Stimulated activated CD4-positive, alpha-beta T cell treated with anti-CD3 and anti-CD28 coated beads, Interleukin-15, amount 100 ng/mL, for 48 hours (primary cell): ENCODE data around the gene GPC5.
"Not testable (repeated sequence)": the region's sequence is repeated elsewhere in the genome, so short reads cannot be mapped to it uniquely, and the experiment has no call there.

Experiments used
- DNase-seq, 2 donors: peaks; one replicate each; pipeline ENCODE4 v3.0.0-alpha.2; 2020; ENCODE audit warnings: low read depth in 2 of 2

Gene GPC5

DNA sequence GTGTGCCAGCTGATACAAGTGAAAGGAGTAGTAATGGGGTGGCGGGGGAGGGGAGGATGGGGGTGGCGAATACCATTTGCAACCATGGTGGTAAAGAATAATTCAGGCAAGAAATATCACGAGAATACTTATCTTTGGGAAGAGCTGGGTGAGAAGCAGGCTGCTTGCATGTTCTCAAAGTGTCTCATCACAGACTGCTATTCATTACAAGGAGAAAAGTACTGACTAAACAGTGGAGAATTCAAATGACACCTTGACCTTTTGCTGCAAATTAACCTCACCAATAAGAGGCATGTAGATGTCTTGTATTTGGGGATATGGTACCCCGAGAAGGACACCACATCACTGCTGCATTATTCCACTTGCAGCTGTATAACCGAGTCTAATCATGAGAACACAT lies 1242.5 kb downstream of the GPC5 start:
- no peak for DNase-seq

DNA sequence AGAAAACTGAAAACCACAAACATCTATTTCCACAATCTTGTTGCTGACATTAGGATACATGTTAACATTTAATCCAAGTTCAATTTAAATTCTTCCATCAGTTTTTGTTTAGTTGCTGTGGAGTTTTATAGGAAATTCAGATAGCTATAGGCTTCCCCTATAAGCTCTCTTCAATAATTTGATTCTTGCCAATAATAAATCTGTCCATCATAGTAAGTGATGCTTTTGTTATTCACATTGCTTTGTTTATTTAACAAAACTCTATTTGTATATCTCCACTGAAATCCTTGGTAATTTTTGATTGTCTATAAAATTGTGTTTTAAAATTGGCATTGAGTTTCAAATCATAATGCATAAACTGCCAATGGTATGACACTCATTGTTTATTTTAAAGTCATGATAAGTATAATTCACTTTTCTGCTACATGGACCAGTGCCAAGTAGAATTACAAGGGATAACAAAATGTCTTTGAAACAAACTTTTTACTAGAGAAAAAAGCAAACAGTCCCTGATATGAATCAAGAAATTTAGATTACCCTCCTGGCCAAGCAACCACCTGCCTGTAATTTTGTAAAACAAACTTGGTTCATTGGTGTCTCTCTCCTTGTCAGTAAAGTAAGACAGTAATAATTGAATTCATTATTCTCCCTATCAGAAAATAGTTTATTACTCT lies 1250.9 kb downstream of the GPC5 start:
- no peak for DNase-seq

GRCh38 chr13:92656103-92656502 lies 1257.7 kb downstream of the GPC5 start:
- no peak for DNase-seq

DNA sequence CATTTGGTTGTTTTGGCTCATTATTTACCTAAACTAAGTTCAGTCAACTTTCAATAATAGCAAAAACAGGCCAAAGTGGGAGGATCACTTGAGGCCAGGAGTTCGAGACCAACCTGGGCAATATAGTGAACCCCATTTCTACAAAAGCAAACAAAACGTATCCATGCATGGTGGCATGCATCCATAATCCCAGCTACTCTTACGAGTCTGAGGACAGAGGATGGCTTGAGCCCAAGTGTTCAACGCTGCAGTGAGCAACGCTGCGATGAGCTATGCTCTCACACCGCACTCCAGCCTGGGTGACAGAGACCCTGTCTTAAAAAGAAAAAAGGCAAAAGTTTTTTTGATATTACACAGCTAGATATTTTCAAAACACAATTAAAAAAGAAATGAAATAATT lies 1258.2 kb downstream of the GPC5 start:
- DNase-seq: no peak

GRCh38 chr13:92657565-92657964 lies 1259.1 kb downstream of the GPC5 start:
- no peak for DNase-seq

- DNase-seq: no peak
Measured at GRCh38 chr13:92658293-92658692, 1259.9 kb downstream of the GPC5 start.

DNA sequence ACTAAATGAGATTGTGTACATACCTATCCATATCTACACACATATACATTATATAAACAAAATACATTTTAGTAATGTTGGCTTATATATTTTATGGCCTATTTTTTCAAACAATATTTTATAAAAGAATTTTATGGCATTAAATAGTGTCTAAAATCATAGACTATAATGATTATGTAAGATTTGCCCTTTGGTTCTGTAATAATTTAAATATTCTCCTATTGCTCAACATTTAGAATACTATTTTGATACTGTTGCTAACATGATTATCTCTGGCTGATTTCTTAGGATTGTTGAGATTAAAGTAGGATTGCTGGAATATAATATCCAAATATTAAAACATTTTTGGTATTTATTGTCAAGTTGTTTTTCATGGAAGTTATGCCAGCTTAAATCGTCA lies 1263.0 kb downstream of the GPC5 start:
- no peak for DNase-seq

DNA sequence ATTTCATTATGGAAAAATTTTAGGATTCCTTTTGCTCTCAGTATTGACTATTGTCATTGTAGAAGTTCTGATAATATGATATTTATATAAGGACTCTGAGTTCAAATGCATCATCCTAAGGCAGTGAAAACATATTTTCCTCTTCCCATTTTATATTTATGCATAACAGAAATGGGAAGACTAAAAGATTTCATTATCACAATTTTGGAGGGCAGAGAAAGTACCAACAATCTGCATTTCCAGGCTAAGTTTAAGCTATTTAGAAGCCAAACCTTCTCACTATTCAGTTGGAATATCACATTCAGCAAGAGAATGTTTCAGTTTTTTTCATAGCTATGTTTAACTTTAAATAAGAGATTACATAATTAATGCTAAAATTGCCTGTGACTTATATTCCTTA lies 1269.7 kb downstream of the GPC5 start:
- DNase-seq: no peak

DNA sequence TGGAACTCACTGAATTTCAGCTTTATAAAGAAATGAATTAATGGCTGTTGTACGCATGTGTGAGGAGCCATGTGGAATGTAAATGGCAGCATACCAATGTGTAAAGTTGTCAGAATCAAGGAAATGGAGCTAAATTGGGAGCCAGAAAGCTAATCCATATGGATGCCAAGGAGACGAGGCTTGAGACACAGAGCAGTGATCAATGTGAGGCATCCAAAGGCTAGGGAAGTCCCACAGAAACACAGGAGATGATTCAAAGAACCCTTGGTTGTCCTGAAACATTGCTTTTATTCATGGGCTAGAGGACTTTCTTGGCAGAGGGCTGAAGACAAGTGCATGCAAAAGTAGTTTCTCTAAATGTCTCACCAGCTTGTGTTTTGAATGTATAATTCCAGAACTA lies 1271.7 kb downstream of the GPC5 start:
- DNase-seq: no peak

DNA sequence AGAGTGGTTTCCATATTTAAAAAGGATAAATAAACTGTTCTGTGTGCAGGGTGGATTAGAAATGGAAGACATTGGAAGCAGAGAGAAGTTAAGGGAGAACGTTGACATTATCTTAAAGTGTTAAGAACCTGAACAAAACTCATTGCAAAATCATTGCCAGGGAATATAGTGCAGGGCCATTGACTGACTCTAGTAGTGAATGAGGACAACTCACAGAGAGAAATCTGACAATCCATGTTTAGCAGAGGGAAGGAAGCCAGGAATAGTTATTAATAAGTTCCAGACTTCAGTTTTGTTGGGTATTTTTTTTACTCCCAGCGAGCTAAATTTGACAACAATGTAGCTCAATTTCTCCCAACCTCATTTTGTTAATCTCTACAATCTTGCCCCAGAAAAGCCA lies 1273.4 kb downstream of the GPC5 start:
- no peak for DNase-seq

DNA sequence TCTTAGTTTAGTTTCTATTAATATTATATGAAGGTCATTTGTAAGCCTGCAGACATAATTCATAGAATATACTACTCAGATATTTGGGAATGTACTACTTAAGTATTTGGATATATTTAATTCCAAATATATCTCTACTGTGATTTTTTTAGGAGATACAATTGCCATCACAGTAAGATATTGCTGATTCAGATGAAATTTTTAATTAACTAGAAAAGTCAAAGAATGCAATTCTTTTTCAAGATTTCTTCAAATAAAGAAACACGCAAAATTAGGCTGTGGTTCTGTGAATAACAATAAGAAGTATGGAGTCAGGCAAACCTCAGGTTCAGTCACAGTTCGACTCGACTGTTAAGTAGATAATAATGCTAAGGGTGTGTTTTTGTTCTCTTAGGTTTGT lies 1277.8 kb downstream of the GPC5 start:
- no peak for DNase-seq

DNA sequence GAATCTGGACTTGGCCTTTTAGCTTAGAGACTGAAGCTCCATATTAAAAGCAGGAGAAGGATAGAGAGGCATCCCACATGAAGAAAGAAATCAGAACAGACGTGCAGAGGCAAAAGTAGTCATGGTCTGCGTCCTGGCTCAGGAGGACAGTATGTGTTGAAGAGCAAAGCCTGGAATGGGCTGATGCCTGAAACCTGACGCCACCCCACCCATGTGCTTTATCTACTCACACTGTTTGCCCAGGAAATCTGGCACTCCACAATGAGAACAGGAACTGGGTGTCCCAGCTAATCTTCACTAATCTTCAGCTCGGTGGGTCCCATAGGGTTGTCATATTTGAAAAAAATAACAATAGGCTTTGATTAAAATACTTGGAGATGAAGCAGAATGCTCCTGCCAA lies 1279.2 kb downstream of the GPC5 start:
- DNase-seq: no peak

DNA sequence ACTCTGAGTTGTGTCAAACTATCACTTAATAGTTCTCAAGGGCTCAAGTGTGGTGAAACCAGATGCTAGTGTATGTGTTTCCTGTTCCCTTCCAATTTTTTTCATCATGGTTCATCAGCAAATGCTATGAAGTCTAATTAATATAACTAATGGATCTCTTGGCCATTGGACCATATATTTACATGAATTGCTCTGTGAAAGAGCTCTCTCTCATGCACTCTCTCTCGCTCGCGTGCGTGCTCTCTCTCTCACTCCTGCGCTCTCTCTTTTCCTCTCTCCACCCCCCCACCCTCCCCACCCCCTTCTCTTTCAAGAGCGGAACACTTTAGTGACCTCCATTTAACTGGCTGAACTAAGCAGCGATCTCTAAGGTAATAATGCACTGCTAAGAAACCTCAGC lies 1281.2 kb downstream of the GPC5 start:
- no peak for DNase-seq

- DNase-seq: no peak
Measured at GRCh38 chr13:92681239-92681638, 1282.8 kb downstream of the GPC5 start.

- DNase-seq: no peak
Measured at GRCh38 chr13:92682832-92683517, 1284.6 kb downstream of the GPC5 start.

GRCh38 chr13:92694047-92694446 lies 1295.6 kb downstream of the GPC5 start:
- DNase-seq: no peak

DNA sequence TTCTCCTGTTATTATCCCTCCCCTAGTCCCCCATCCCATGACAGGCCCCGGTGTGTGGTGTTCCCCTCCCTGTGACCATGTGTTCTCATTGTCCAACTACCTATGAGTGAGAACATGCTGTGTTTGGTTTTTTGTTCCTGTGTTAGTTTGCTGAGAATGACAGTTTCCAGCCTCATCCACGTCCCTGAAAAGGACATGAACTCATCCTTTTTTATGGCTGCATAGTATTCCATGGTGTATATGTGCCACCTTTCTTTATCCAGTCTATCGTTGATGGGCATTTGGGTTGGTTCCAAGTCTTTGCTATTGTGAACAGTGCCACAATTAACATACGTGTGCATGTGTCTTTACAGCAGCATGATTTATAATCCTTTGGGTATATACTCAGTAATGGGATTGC lies 1297.4 kb downstream of the GPC5 start:
- DNase-seq: not testable (repeated sequence)

GRCh38 chr13:92716749-92717148 lies 1318.3 kb downstream of the GPC5 start:
- DNase-seq: no peak

- DNase-seq: no peak
Measured at GRCh38 chr13:92717857-92718256, 1319.4 kb downstream of the GPC5 start.

- DNase-seq: no peak
Measured at GRCh38 chr13:92719868-92720267, 1321.4 kb downstream of the GPC5 start.

DNA sequence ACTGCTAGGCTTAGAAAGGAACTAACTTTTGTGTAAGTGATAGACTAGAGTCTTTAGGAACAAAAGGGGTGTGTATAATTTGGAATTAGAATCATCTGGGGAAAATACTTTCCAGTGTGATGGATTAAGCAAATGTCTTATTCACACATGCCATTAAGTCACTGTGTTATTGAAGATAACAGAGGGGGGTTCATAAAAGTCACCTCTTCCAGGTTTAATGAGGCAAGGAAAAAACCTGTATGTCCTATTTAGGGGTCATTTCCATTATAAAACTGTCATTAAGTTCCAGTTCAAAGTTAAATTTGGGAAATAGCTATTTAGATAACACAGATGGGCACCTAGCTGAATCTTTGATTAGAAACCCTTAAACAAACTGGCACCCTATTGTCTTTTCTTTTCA lies 1323.2 kb downstream of the GPC5 start:
- DNase-seq: no peak

GRCh38 chr13:92727118-92727517 lies 1328.7 kb downstream of the GPC5 start:
- no peak for DNase-seq

- DNase-seq: no peak
Measured at GRCh38 chr13:92734068-92734467, 1335.6 kb downstream of the GPC5 start.

GRCh38 chr13:92734545-92734944 lies 1336.1 kb downstream of the GPC5 start:
- no peak for DNase-seq
